Mesenteric fat pad (tissue), 1 donor: Measurements from ENCODE around the gene KMT2C. TPM values are rescaled to one million over a fixed set of nuclear protein-coding genes. Genes with fewer than 3 reads are reported as not detected.
"Not testable (repeated sequence)": the region's sequence is repeated elsewhere in the genome, so short reads cannot be mapped to it uniquely, and the experiment has no call there.

ENCODE experiments used
- DNase-seq: peaks from one replicate; pipeline ENCODE4 v3.0.0-alpha.2; 2020; ENCODE audit warnings: low spot score
- total RNA-seq: library from RNA; stranded (reverse); fragmentation: NEBNext Ultra II Directional; extraction: Animal tissue kit (Norgen Biotek cat#: 25700); gene quantifications from one replicate; pipeline ENCODE4 v1.2.1, GENCODE V29; 2021
- donor health status: DM: yes; HTN: yes; CAD: no.

Gene KMT2C
- total RNA-seq, 1 donor from 2014 or later, result 83.4 TPM

- DNase-seq, result no peak
These were observed 32.1 kb downstream of the KMT2C start for GRCh38 chr7:152403726-152404125.

- DNase-seq, result no peak
These were observed 33.2 kb downstream of the KMT2C start for GRCh38 chr7:152402384-152403250.

GRCh38 chr7:152399344-152399743, 36.5 kb downstream of the KMT2C start:
- DNase-seq, result no peak

DNA sequence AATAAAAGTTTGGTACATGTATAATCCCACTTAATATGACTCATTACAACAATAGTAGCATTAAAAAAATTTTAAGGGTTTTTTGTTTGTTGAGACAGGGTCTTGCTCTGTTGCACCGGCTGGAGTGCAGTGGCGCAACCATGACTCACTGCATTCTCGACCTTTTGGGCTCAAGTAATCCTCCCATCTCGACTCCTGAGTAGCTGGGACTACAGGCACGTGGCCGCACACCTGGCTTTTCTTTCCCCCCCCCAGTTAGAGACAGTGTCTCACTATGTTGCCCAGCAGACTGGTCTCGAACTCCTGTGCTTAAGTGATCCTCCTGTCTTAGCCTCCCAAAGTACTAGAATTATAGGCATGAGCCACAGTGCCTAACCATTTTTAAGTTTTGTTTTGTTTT, 40.7 kb downstream of the KMT2C start:
- DNase-seq, result no peak

GRCh38 chr7:152394214-152394613, 41.6 kb downstream of the KMT2C start:
- DNase-seq, result not testable (repeated sequence)

DNA sequence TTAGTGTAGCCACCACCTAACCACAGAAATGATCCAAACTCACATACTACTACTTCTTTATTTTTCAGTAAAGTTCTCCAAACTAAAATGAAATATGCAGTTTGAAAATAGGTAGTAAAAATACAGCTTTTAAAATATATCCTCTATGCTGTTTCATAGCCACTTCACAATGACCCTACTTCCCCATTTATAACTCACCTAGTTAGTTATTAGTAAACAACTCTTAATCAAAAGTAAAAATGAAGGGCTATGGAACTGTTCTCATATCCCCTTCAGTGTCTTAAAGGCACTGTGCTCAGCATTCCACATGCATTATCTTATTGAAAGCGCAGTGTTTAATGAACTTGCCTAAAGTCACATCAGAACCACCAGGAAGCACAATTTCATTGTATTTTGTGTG, 43.5 kb downstream of the KMT2C start:
- no peak for DNase-seq

- not testable (repeated sequence) for DNase-seq
These were observed 49.6 kb downstream of the KMT2C start for GRCh38 chr7:152386136-152386764.

- DNase-seq, result not testable (repeated sequence)
These were observed 51.3 kb downstream of the KMT2C start for GRCh38 chr7:152384235-152385200.

DNA sequence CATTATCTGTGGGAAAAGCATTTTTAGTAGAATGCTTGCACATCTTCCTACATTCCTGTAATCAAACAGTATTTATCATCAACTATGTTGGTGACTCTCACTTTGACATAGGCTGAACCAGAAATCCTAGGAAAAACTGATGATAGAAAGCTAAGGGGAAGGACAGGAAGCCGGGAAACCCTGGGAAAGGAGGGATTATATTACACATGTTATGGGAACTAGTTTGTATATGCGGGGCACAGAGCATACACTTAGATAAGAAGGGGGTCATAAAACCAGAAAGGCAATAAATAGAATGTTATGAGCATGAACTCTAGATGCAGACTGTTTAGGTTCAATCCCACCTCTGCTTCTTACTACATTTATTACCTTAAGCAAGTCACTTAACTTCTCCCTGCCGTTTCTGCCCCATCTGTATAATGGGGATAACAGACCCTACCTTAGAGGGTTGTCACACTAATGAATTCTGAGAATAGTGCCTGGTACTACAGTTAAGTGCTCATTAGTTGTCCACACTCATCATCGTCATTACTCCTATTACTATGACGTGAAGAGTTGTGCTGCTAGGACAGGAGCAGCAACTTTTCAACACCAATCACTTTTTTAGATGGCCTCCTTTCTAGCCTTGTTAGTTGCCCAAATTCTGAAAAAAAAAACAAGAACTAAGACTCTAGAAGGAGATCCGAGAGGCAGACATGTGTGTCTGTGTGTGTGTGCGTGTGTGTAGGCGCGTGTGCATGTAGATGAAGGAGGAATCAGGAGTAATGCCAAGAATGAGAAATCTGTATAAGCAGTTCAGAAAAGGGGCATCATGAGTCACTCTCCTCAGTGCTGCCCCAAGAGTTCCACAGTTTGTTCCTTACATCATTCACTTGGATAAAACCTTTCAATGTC, 52.2 kb downstream of the KMT2C start:
- DNase-seq, result no peak

- no peak for DNase-seq
These were observed 53.6 kb downstream of the KMT2C start for GRCh38 chr7:152382244-152382643.

DNA sequence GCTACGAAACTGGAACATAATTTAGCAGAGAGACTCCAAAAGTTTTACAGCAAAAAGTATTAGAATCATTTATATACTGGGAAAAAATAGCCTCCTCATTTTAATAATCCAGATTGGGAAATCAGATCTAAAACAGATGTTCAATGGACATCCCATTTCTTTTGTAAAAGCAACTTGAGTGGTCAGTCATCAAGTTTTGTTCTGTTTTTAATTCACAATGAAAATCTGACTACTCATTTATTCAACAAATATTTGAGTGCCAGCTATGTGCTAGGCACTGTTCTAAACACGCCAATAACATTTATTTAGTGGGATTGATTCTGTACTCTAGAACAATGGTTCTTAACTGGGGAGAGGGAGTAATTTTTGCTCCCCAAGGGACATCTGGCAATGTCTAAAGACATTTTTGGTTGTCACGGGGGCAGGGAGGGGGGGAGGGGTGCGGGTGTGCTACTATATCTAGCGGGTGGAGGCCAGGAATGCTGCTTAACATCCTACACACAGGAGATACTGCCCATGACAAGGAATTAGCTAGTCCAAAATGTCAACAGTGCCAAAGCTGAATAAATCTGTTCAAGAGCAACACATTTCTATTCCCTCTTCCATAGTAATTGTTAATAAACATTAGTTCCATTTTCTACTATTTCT, 54.7 kb downstream of the KMT2C start:
- DNase-seq, result not testable (repeated sequence)

GRCh38 chr7:152378497-152378896, 57.3 kb downstream of the KMT2C start:
- DNase-seq, result not testable (repeated sequence)

- not testable (repeated sequence) for DNase-seq
These were observed 58.9 kb downstream of the KMT2C start for GRCh38 chr7:152376716-152377484.

DNA sequence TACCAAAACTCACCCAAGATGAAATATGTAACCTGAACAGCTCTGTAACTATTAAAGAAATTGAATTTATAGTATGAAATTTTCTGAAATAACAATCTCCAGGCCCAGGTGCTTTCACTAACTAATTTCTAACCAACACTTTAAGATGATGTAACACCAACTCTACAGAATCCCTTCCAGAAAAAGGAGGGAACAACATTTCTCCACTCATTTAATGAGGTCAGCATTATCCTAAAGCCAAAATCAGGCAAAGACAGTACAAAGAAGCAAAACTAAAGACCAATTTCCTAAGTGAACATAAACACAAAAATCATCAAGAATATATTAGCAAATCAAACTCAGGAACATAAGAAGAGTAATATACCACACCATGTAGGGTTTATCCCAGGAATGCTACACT, 65.5 kb downstream of the KMT2C start:
- no peak for DNase-seq

DNA sequence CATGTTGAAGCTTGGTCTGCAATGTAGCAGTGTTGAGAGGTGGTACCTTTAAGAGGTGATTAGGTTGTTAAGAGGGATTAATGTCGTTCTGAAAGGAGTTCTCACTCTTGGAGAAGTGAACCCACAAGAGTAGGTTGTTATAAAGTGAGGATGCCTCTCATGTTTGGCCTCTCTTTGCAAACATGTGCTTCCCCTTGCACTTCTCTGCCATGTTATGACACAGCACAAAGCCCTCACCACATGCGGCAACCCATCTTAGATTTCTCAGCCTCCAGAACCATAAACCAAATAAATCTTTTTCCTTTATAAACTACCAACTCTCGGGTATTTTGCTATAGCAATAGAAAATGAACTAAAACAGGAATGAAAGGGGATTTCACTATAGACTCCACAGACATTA, 66.3 kb downstream of the KMT2C start:
- DNase-seq, result no peak

DNA sequence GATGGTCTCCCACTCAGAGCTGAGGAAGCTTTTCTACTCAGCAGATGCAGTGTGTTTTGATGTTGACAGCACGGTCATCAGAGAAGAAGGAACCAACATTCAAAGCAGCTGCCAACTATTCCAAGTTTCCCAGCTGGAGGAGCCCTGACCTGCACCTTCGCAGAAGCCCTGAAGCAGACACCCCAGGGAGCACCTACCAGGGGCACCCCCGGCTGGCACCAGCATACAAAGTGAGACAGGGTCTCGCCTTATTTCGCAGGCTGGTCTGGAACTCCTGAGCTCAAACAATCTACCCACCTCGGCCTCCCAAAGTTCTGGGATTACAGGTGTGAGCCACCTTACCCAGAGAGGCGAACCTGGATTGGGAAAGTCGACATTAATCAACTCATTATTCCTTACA, 68.6 kb downstream of the KMT2C start:
- no peak for DNase-seq

DNA sequence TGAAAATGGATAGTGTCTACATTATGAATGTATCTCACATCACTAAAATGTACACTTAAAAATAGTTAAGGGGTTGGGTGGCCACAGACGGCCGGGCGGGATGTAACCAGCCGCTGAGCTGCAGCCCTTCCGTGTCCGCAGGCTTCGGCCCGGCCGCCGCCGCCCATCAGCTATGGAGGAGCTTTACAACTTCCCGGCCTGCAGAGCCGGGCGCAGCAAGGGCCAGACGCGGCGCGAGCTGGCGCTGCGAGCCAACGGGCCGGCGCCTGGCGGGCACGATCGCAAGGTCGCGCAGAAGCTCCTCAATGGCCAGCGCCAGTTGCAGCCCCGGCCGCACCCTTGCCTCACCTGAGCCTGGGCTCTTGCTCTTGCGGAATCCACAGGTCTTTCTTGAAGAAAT, 69.1 kb downstream of the KMT2C start:
- no peak for DNase-seq

GRCh38 chr7:152365982-152366603, 69.7 kb downstream of the KMT2C start:
- no peak for DNase-seq

DNA sequence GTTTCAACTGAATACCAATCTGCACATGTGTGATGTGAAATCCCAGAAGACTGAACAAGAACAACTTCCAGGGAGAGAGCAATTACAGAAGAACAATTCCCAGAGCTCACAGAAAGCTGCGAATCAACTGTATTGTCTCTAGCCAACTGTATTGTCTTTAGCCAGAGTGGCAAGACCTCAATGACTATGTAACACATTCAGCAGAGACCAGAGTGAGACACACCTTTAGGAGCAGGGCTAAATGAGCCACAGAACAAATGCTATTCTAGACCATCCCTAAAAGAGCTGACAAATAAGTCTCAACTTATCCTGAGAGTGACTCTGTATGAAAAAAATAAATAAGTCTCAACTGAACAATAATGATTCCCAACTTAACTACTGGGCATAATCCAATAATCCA, 72.0 kb downstream of the KMT2C start:
- no peak for DNase-seq
